GM12872 (cell line): ENCODE results near the gene ZNF212.

ENCODE experiments used
- TF ChIP-seq, protein P1 (sequence below): IDR thresholded peaks from 3 replicates; pipeline ENCODE4 v1.5.1; 2011; ENCODE audit warnings: low read depth, mild to moderate bottlenecking, low read length, moderate library complexity; ENCODE audit not compliant: insufficient read depth

The ZNF212 gene

DNA sequence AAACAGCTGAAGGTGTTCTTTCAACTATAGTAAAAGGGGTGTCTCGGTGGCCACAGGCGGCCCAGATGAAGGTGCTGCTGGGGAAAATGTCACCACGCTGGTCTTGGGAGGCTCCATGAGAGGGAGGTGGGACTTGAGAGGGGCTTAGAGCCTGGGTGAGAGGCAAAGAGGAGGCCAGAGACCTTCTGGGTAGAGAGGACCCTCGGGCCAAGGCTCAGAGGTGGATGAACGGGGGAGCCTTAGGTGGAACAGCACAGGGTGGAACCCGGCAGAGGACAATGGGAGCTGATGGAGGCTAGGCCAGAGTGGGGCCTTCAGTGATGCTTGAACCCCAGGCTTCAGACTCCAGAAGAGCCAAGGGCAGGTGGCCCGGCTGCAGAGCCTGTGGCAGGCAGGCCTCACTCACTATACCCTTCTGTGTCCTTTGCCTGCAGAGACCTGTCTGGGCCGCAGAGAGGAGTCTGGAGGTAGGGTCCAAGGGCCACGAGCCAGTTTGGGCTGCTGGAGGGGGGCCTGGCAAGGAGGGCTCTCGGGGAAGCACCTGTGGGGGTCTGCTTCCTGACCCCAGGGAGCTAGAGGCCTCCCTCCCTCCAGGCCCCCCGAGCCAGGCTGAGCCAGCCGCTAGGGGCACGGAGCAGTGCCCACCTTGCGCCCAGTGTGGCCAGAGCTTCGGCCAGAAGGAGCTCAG is 54.6 kb downstream of the ZNF212 start:
- TF ChIP-seq, protein P1, sequence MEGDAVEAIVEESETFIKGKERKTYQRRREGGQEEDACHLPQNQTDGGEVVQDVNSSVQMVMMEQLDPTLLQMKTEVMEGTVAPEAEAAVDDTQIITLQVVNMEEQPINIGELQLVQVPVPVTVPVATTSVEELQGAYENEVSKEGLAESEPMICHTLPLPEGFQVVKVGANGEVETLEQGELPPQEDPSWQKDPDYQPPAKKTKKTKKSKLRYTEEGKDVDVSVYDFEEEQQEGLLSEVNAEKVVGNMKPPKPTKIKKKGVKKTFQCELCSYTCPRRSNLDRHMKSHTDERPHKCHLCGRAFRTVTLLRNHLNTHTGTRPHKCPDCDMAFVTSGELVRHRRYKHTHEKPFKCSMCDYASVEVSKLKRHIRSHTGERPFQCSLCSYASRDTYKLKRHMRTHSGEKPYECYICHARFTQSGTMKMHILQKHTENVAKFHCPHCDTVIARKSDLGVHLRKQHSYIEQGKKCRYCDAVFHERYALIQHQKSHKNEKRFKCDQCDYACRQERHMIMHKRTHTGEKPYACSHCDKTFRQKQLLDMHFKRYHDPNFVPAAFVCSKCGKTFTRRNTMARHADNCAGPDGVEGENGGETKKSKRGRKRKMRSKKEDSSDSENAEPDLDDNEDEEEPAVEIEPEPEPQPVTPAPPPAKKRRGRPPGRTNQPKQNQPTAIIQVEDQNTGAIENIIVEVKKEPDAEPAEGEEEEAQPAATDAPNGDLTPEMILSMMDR = no peak

GRCh38 chr7:149294634-149295480 is 55.4 kb downstream of the ZNF212 start:
- TF ChIP-seq, protein P1 = no peak

DNA sequence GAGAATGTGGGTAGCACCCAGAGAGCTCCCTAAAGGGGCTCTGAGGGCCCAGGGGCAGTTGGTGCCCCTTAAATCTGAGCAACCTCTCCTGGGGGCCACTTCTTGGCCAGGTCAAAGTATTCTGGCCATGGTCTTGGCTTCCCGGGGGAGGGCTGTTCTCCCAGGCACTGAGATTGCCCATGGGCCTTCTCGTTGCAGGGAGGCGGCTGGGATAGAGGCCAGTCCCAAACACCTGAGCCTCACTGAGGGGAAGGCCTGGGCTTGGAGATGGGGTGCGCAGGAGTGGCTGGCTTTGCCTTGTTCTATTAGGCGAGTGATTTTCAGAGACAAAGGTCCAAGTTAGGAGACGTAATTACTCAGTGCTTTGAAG is 56.0 kb downstream of the ZNF212 start:
- TF ChIP-seq, protein P1 = no peak

GRCh38 chr7:149296368-149296767 is 56.9 kb downstream of the ZNF212 start:
- TF ChIP-seq, protein P1 = no peak

DNA sequence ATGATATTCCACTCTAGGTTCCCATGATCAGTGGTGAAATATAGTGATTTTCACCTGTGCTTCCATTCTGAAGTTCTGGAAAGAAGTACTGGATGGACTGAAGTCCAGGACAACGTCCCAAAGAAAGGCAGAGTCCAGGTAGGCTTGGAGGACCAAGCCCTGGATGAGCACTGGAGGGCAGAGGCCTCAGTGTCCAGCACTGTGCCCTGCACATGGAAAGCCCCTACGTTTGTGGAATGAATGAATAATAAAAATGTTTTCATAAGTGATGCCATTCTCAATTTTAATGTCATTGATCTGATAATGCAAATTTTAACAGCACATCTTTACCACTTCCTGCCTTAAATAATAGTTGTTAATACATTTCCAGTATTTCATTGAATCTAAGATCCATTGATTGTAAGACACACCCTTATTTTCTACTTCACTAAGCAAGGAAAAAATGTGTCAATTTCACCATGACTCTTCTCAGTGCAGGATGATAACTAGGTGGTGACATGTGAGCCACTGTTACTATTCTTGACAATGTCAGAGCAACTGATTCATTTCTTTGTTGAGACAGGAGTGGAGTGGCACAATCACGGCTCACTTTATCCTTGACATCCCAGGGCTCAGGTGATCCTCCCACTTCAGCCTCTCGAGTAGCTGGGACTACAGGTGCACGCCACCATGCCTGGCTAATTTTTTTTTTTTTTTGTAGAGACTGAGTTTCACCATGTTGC is 57.7 kb downstream of the ZNF212 start:
- TF ChIP-seq, protein P1 = no peak

- TF ChIP-seq, protein P1 = no peak
These were observed 61.3 kb downstream of the ZNF212 start for GRCh38 chr7:149300620-149301285.

- TF ChIP-seq, protein P1 = no peak
These were observed 62.8 kb downstream of the ZNF212 start for GRCh38 chr7:149302222-149302621.
